Psoas muscle (tissue), 8 donors: ENCODE results near the gene THRB. TPM values are rescaled to one million over a fixed set of nuclear protein-coding genes. Genes with fewer than 3 reads are reported as not detected.

Experiments used
- ATAC-seq, 4 donors: fragments of 200-7000 bp; cut with Tn5 transposase; one replicate each; pipeline ENCODE4 v1.9.1; 2020; ENCODE audit warnings: moderate library complexity in 3 of 4, mild to moderate bottlenecking in 2 of 4
- DNase-seq, 2 donors: peaks; one replicate each; pipeline ENCODE4 v3.0.0-alpha.2; 2020
- H3K27ac ChIP-seq: fragments of 200-600 bp; one replicate; pipeline ENCODE4 v1.8.0; 2022
- H3K27me3 ChIP-seq, 3 donors: fragments of 200-600 bp in 1 of 3; one replicate each; pipeline versions ENCODE4 v1.6.1 to v1.8.0; 2013 to 2022; ENCODE audit warnings: low read length in 2 of 3, mild to moderate bottlenecking in 2 of 3, moderate library complexity in 1 of 3; ENCODE audit not compliant: insufficient read depth in 3 of 3
- H3K36me3 ChIP-seq, 2 donors: fragments of 200-600 bp in 1 of 2; one replicate each; pipeline versions ENCODE4 v1.6.1 to v1.8.0; 2013 to 2022; ENCODE audit warnings: low read depth in 1 of 2, mild to moderate bottlenecking in 1 of 2, moderate library complexity in 1 of 2; ENCODE audit not compliant: insufficient read depth in 1 of 2
- H3K4me1 ChIP-seq: fragments of 200-600 bp; one replicate; pipeline ENCODE4 v1.8.0; 2022
- H3K4me3 ChIP-seq: fragments of 200-600 bp; one replicate; pipeline ENCODE4 v1.8.0; 2022; ENCODE audit warnings: mild to moderate bottlenecking
- H3K9me3 ChIP-seq: fragments of 200-600 bp; one replicate; pipeline ENCODE4 v1.8.0; 2022
- whole genome bisulfite sequencing, 3 donors: extraction: QIAGEN DNeasy Blood & Tissue Kit; methylation state at CpG; one replicate each; pipeline versions ENCODE4 v1.1.6 to v1.1.7; 2013; 5-methylcytosine and 5-hydroxymethylcytosine counted together
- intact Hi-C, 2 donors: fragments of 100-400 bp; cut with DNase I; formaldehyde crosslinking; loops; one replicate each; pipeline versions ENCODE4 v1.11.0 to v1.14.2; 2022
- polyA plus RNA-seq, 3 donors: library from polyadenylated mRNA; stranded (reverse); fragments of 200-250 nt; gene quantifications; one replicate each; pipeline ENCODE4 v1.2.3, GENCODE V29; 2013
- total RNA-seq, 4 donors: library from RNA; stranded (reverse); fragmentation: NEBNext Ultra II Directional in 2 of 4; extraction: Animal tissue kit (Norgen Biotek cat#: 25700) in 2 of 4; gene quantifications; one replicate each; pipeline versions ENCODE4 v1.2.1 to v1.2.4, GENCODE V29; 2021 to 2023
- TF ChIP-seq, protein P1 (sequence below): fragments of 200-600 bp; IDR thresholded peaks from one replicate; pipeline ENCODE4 v1.8.0; 2022; ENCODE audit warnings: antibody characterized with exemption
- donor health status: healthy with polysubstance abuse.
- donor health status: DM: no; HTN: no; CAD: no; lungs with moderate emphysema.
- donor health status: Bipolar disorder and iron deficiency.
- donor health status: healthy.
- donor health status: DM: yes; HTN: yes; CAD: no.
- donor health status: DM: no; HTN: no; CAD: no.
- donor health status: DM: no; HTN: no; CAD: no.
- donor health status: DM: yes; HTN: yes; CAD: no.

The THRB gene
- total and polyA plus RNA-seq, 7 donors = 11.5 to 38.6 (median 31.4) TPM

DNA sequence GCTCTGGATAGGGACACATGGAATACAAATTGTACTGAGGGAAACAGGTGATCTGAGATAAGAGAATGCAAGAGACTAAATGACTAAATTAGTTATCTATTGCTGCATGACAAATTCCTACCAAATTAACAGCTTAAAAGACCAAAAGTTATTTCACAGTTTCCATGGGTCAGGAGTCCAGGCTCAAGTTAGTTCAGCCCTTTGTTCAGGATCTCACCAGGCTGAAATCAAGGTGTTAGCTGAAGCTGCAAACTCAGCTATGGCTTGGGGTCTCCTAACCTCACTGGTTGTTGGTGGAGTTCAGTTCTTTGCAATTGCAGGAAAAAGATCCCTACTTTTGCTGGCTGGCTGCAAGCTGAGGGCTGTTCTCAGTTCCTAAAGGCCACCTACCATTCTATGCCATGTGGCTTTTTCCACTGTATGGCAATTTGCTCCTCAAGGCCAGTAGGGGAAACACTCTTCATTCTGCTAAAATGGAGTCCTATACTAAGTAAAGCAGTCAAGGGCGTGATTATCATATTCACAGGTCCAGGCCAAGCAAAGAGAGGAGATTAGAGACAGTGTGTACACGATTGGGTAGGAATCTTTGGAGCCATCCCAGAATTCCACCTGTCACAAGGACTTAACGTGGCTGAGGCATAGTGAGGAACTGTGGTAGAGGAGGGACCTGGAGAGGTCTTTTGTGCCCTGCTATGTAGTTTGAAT is 53.7 kb downstream of the THRB start:
- Histone ChIP-seq H3K27ac (no peak overlapping the region), H3K36me3 (no peaks in the 10 kb centered on the region), H3K9me3 (no peaks in the 10 kb centered on the region), H3K4me3 (no peak overlapping the region), H3K4me1 (peaks cover 49% of the 10 kb centered on the region), H3K27me3 (no peaks in the 10 kb centered on the region)
- WGBS, 3 donors = 33 to 52% (median 35%) methylated on average over 3 of the region's 3 CpGs
- ATAC-seq (peak; percentile 11 to 45 (median 27)), DNase-seq (no peak)
- intact Hi-C loops = no loop called here
- TF ChIP-seq, protein P1, sequence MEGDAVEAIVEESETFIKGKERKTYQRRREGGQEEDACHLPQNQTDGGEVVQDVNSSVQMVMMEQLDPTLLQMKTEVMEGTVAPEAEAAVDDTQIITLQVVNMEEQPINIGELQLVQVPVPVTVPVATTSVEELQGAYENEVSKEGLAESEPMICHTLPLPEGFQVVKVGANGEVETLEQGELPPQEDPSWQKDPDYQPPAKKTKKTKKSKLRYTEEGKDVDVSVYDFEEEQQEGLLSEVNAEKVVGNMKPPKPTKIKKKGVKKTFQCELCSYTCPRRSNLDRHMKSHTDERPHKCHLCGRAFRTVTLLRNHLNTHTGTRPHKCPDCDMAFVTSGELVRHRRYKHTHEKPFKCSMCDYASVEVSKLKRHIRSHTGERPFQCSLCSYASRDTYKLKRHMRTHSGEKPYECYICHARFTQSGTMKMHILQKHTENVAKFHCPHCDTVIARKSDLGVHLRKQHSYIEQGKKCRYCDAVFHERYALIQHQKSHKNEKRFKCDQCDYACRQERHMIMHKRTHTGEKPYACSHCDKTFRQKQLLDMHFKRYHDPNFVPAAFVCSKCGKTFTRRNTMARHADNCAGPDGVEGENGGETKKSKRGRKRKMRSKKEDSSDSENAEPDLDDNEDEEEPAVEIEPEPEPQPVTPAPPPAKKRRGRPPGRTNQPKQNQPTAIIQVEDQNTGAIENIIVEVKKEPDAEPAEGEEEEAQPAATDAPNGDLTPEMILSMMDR = no peak

DNA sequence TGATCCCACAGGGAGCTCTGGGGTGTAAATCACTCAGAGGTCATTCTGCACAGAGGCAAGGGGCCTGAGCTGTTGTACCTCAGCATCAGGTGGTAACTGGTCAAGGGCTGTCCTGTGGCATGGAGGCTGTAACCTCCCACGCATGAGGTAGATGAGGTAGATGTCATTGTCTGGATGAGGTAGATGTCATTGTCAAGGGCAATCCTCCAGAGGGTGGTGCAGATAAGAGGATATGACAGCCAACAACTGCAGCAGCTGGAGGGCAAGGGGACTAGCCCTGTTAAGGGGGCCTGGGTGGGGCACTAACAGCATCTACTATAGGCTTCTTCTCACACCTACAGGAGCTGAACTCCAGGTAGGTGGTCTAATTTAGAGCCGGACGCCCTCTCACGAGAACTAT is 55.6 kb downstream of the THRB start:
- peaks cover 49% of the 10 kb centered on the region for H3K4me1 ChIP-seq
- H3K27ac ChIP-seq = no peak overlapping the region
- no peaks in the 10 kb centered on the region for H3K9me3 ChIP-seq
- DNase-seq = no peak
- intact Hi-C loops = no loop called here
- no peaks in the 10 kb centered on the region for H3K27me3 ChIP-seq
- TF ChIP-seq, protein P1 = no peak
- no peaks in the 10 kb centered on the region for H3K36me3 ChIP-seq
- ATAC-seq = peak in 1 of 4 donors; percentile 17
- WGBS, 3 donors = 73 to 98% (median 74%) methylated on average over 4 of the region's 4 CpGs
- no peak overlapping the region for H3K4me3 ChIP-seq

DNA sequence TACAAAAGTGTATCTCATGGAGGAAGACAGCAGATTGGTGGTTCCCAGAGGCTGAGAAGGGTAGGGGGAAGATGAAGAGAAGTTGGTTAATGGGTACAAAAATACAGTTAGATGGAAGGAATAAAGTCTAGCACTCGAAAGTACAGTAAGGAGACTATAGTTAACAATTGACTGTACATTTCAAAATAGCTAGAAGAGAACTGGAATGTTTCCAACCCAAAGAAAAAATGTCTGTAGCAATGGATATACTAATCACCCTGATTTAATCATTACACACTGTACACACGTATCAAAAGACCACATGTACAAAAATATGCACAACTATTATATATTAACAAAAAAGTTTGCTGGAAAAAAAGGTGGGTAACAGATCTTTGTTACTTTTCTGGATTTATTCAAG is 57.3 kb downstream of the THRB start:
- intact Hi-C loops = no loop called here
- H3K4me1 ChIP-seq = peaks cover 42% of the 10 kb centered on the region
- 65 to 84% (median 66%) methylated on average over 2 of the region's 2 CpGs for WGBS, 3 donors
- no peaks in the 10 kb centered on the region for H3K27me3 ChIP-seq
- no peak for ATAC-seq
- no peaks in the 10 kb centered on the region for H3K36me3 ChIP-seq
- no peak for DNase-seq
- TF ChIP-seq, protein P1 = no peak
- H3K27ac ChIP-seq = no peak overlapping the region
- H3K9me3 ChIP-seq = no peaks in the 10 kb centered on the region
- no peak overlapping the region for H3K4me3 ChIP-seq

DNA sequence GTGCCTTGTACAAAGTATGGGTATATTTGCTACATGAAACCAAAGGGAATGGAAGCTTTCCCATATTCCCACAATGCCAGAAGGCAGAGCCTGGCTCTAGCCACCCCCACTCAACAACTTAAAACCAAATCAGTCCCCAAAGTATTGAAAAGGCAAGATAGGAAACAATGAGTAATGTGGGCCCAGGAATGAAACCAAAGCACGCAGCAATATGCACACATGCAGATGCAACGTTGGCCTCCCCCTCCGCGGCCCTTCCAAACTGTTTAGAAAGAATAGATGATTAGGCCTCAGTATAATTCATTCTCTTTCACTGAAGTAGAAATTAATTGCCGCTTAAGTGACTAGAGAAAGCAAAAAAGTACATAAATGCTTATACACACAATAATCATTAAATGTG is 59.1 kb downstream of the THRB start:
- H3K4me1 ChIP-seq = peaks cover 32% of the 10 kb centered on the region
- no peaks in the 10 kb centered on the region for H3K36me3 ChIP-seq
- DNase-seq = no peak
- 91 to 93% (median 93%) methylated on average over 5 of the region's 5 CpGs for WGBS, 3 donors
- no peak overlapping the region for H3K4me3 ChIP-seq
- H3K9me3 ChIP-seq = no peaks in the 10 kb centered on the region
- H3K27ac ChIP-seq = no peak overlapping the region
- TF ChIP-seq, protein P1 = no peak
- H3K27me3 ChIP-seq = no peaks in the 10 kb centered on the region
- ATAC-seq = no peak
- intact Hi-C loops = no loop called here

DNA sequence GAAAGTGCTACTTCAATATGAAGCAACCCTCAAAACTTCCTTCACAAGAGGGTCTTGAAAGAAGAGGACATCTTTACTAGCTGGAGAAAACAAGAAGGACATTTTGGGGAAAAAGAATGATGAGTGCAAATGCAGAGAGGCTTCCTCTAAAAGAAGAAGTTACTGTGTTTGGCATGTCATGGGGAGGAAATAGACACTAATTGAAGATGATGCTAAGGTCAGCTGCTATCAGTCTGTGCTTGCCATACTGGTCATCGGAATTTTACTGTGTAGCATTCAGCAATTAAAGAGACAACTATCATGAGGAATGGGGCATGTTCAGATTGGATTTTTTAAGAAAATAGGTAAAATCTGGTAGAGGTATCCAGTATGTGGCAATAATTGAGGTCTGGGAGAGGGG is 60.0 kb downstream of the THRB start:
- ATAC-seq (peak in 2 of 4 donors; percentile 39 to 48), DNase-seq (no peak)
- Histone ChIP-seq H3K36me3 (no peaks in the 10 kb centered on the region), H3K4me1 (peaks cover 30% of the 10 kb centered on the region), H3K9me3 (no peaks in the 10 kb centered on the region), H3K27ac (no peak overlapping the region), H3K4me3 (no peak overlapping the region), H3K27me3 (no peaks in the 10 kb centered on the region)
- intact Hi-C loops = no loop called here
- TF ChIP-seq, protein P1 = no peak
- 45 to 74% (median 69%) methylated on average over 1 of the region's 1 CpG for WGBS, 3 donors
